ENCODE results near the gene PRSS38.

GRCh38 chr1:227892489-227893299, 77.2 kb downstream of the PRSS38 start:
- TF ChIP-seq CTCF (IDR thresholded peaks at IDR 0.05; ENCODE audit: insufficient read depth, low read length) (no peak), POLR2AphosphoS5 (IDR thresholded peaks at IDR 0.05; ENCODE audit: low read depth) (no peak), REST (IDR thresholded peaks at IDR 0.05; ENCODE audit: insufficient replicate concordance, low read depth) (no peak), GABPA (IDR thresholded peaks at IDR 0.05; ENCODE audit: low read depth) (no peak)
